ENCODE data around the gene PDCD10.

PDCD10 gene

GRCh38 chr3:167691366-167691765, 43.3 kb downstream of the PDCD10 start:
- no peak for TF ChIP-seq CTCF (conservative IDR thresholded peaks at IDR 0.05; ENCODE audit: low read length)
- H3K4me3 ChIP-seq (ENCODE audit: low read length), result no peak overlapping the region
- DNase-seq (ENCODE audit: low read depth), result peak; percentile 6

GRCh38 chr3:167684388-167684993, 50.2 kb downstream of the PDCD10 start:
- DNase-seq (ENCODE audit: low read depth), result peak; percentile 55
- peak; percentile 70 for TF ChIP-seq CTCF (conservative IDR thresholded peaks at IDR 0.05; ENCODE audit: low read length)
- H3K4me3 ChIP-seq (ENCODE audit: low read length), result no peak overlapping the region

GRCh38 chr3:167679526-167679925, 55.2 kb downstream of the PDCD10 start:
- no peak overlapping the region for H3K4me3 ChIP-seq (ENCODE audit: low read length)
- no peak for TF ChIP-seq CTCF (conservative IDR thresholded peaks at IDR 0.05; ENCODE audit: low read length)
- DNase-seq (ENCODE audit: low read depth), result no peak

- no peak for DNase-seq (ENCODE audit: low read depth)
- TF ChIP-seq CTCF (conservative IDR thresholded peaks at IDR 0.05; ENCODE audit: low read length), result no peak
- H3K4me3 ChIP-seq (ENCODE audit: low read length), result no peak overlapping the region
Observed at GRCh38 chr3:167675848-167676247, 58.8 kb downstream of the PDCD10 start.

GRCh38 chr3:167673221-167673620, 61.5 kb downstream of the PDCD10 start:
- no peak overlapping the region for H3K4me3 ChIP-seq (ENCODE audit: low read length)
- no peak for TF ChIP-seq CTCF (conservative IDR thresholded peaks at IDR 0.05; ENCODE audit: low read length)
- no peak for DNase-seq (ENCODE audit: low read depth)

- no peak for DNase-seq (ENCODE audit: low read depth)
- TF ChIP-seq CTCF (conservative IDR thresholded peaks at IDR 0.05; ENCODE audit: low read length), result no peak
- H3K4me3 ChIP-seq (ENCODE audit: low read length), result no peak overlapping the region
Observed at GRCh38 chr3:167671878-167672427, 62.7 kb downstream of the PDCD10 start.

GRCh38 chr3:167669699-167670098, 65.0 kb downstream of the PDCD10 start:
- no peak for TF ChIP-seq CTCF (conservative IDR thresholded peaks at IDR 0.05; ENCODE audit: low read length)
- no peak overlapping the region for H3K4me3 ChIP-seq (ENCODE audit: low read length)
- no peak for DNase-seq (ENCODE audit: low read depth)

All from AG10803 (cell line).